Left hindlimb (tissue), 1 donor: ENCODE data around the gene ZC2HC1B.
"Not testable (repeated sequence)": the region's sequence is repeated elsewhere in the genome, so short reads cannot be mapped to it uniquely, and the experiment has no call there.

Experiments used
- DNase-seq: peaks from one replicate; pipeline ENCODE4 v3.0.0-alpha.2; 2018

The ZC2HC1B gene

GRCh38 chr6:143871202-143871730 is 7.0 kb downstream of the ZC2HC1B start:
- not testable (repeated sequence) for DNase-seq

- DNase-seq, result no peak
Measured at GRCh38 chr6:143872201-143872600, 7.9 kb downstream of the ZC2HC1B start.

- not testable (repeated sequence) for DNase-seq
Measured at GRCh38 chr6:143873600-143873999, 9.3 kb downstream of the ZC2HC1B start.

DNA sequence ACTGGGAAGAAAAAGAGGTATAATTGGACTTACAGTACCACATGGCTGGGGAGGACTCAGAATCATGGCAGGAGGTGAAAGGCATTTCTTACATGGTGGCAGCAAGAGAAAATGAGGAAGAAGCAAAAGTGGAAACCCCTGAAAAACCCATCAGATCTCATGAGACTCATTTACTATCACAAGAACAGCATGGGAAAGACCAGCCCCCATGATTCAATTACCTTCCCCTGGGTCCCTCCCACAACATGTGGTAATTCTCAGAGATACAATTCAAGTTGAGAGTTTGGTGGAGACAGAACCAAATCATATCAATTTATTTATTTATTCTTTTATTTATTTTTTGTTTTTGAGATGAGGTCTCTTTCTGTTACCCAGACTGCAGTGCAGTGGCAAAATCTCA is 10.2 kb downstream of the ZC2HC1B start:
- DNase-seq, result not testable (repeated sequence)

GRCh38 chr6:143877584-143878271 is 13.5 kb downstream of the ZC2HC1B start:
- DNase-seq, result no peak

- no peak for DNase-seq
Measured at GRCh38 chr6:143878272-143878760, 14.0 kb downstream of the ZC2HC1B start.

DNA sequence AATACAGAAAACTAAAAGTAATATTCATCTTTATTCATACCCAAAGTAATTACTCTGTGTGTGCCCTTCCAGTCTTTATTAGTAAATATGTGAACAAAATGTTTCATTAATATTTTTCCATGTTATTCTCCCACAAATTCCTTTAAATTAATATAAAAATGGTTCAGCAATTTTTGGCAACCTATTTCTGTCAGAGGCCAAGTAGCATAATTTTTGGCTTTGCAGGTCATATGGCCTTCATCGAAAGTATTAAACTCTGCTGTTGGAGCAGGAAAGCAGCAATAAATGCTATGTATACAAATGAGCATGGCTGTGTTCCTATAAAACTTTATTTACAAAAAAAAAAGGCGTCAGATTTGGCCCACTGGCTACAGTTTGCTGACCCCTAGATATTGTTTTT is 16.1 kb downstream of the ZC2HC1B start:
- DNase-seq, result no peak

DNA sequence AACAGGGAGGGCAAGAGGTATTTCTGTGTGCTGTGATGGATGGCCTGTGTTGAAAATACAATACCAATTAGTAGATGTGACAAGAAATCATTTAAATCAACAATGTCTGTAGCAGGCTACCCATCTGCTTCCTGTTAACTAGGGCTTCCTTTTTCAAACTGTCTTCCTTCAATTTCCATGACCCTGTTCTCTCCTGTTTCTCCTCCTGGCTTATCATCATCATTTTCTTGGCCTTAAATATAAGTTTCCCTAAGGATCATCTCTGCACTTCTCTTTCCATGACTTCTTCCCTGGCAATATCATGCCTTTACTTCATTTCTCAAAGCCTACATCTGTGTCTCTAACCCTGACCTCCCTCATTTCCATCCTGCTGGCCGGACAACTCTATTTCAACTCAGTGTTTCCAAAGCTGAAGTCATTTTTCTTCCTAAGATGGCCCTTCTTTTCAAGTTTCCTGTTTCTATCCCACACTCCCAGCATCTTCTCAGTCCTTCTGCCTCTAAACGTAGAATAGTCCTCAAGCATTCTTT is 18.2 kb downstream of the ZC2HC1B start:
- DNase-seq, result no peak

GRCh38 chr6:143884216-143884900 is 20.1 kb downstream of the ZC2HC1B start:
- DNase-seq, result peak; percentile 59

DNA sequence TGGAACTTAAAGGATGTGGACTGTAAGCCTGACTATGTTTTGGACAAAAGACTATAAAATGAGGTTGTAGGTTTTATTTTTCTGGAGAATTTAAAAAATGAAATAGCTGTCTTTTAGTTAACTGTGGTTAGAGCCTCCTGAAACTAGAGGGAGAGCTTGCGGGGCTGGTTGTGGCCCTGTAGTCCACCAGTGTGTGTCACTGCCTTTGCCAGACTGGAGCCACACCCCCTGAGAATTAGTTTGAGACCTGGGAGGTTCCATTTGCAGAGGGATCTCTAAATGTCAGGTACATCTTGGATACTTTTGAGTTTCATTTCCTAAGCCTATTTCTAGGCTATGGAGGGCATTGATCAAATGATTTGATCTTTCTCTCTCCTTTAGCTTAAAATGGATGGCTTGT is 20.8 kb downstream of the ZC2HC1B start:
- no peak for DNase-seq

DNA sequence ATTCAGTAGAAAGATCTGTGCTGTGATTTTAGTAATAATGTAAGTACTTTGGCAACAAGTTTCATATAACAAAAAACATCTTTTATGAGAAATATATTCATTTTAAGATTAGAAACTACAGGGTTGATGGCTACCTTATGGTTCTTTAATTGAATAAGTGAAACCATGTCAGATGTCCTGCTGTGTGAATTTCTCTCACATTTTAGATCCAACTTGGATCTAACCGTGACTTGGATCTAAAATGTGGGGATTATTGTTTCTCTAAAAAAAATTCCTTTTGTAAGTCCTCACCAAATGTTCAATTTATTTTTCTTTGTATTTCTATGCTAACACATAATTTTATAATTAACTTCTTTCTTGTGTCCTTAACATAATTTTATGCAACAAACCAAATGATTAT is 30.4 kb downstream of the ZC2HC1B start:
- no peak for DNase-seq

DNA sequence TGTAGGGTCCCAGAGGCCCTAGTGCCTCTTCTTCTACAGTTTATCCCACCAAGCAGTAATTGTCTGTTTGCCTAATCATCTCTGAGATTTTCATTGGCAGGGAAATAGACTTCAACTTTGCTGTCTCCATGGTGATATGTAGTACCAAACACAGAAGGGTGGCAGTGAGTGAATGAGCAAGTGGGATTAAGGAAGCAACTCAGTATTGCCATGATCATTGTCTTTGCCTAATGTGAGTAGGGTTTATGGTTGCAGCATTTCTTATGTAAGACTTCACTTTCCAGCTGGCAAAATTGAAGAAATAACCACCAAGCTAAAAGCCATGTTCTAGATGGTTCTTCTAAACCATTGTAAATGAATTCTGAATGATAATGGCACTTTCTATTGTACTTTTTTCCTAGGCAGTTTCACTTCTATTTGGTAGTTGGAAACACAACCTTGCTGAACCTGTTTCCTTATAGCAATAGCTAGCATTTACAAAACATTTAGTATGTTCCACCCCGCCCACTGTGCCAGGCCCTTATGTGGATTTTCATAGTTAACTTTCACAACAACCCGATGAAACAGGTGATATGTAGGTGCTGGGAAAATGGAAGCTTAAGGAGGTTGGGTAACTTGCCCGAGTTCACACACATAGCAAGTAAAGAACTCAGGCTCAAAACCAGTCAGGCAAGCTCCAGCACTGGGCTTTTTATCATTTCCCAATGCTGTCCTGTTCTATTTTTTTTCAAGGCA is 32.0 kb downstream of the ZC2HC1B start:
- no peak for DNase-seq

- DNase-seq, result no peak
Measured at GRCh38 chr6:143900358-143900757, 36.1 kb downstream of the ZC2HC1B start.

GRCh38 chr6:143901885-143902750 is 37.8 kb downstream of the ZC2HC1B start:
- peak; percentile 87 for DNase-seq

GRCh38 chr6:143902827-143903226 is 38.6 kb downstream of the ZC2HC1B start:
- no peak for DNase-seq

DNA sequence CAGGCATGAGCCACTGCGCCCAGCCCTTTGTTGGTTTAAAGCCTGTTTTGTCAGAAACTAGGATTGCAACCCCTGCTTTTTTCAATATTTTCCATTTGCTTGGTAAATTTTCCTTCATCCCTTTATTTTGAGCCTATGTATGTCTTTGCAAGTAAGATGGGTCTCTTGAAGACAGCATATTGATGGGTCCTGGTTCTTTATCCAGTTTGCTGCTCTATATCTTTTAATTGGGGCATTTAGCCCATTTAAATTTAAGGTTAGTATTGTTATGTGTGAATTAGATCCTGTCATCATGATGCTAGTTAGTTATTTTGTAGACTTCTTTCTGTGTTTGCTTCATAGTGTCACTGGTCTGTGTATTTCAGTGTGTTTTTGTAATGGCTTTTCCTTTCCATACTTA is 46.8 kb downstream of the ZC2HC1B start:
- no peak for DNase-seq

- DNase-seq, result no peak
Measured at GRCh38 chr6:143912671-143913070, 48.4 kb downstream of the ZC2HC1B start.

GRCh38 chr6:143917026-143917425 is 52.8 kb downstream of the ZC2HC1B start:
- not testable (repeated sequence) for DNase-seq

- no peak for DNase-seq
Measured at GRCh38 chr6:143928853-143929252, 64.6 kb downstream of the ZC2HC1B start.

DNA sequence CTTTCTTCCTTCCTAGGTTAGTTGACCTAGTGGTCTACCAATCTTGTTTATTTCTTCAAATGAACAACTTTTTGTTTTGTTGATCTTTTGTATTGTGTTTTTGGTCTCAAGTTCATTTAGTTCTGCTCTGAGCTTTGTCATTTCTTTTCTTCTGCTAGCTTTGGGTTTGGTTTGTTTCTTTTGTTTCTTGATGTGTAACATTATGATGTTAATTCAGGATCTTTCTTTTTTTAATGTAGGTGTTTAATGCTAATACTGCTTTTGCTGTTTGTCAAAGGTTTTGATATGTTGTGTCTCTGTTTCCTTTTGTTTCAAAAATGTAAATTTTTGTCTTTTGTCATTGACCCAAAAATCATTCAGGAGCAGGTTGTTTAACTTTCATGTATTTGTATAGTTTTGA is 65.7 kb downstream of the ZC2HC1B start:
- DNase-seq, result no peak

GRCh38 chr6:143934331-143934730 is 70.1 kb downstream of the ZC2HC1B start:
- DNase-seq, result no peak

GRCh38 chr6:143934867-143935266 is 70.6 kb downstream of the ZC2HC1B start:
- no peak for DNase-seq
